T-helper 17 cell (primary cell): ENCODE measurements around the gene SGK2. TPM values are rescaled to one million over a fixed set of nuclear protein-coding genes. Genes with fewer than 3 reads are reported as not detected.

Experiments
- ATAC-seq: fragments of 150-1000 bp; cut with Tn5 transposase; 2 replicates; pipeline ENCODE4 v1.10.0; 2021; ENCODE audit warnings: mild to moderate bottlenecking, moderate library complexity
- DNase-seq, 3 donors: peaks; one replicate each; pipeline versions ENCODE4 v3.0.0 to v3.0.0-alpha.2; 2020 to 2021
- H3K9me3 ChIP-seq: one replicate; pipeline ENCODE4 v1.7.0; 2013; ENCODE audit warnings: low read length, mild to moderate bottlenecking; ENCODE audit not compliant: control insufficient read depth, poor library complexity, severe bottlenecking
- H3K27ac Mint-ChIP-seq: one replicate; pipeline ENCODE4 v1.8.0; 2022; ENCODE audit warnings: mild to moderate bottlenecking, moderate library complexity, mixed read lengths
- H3K27me3 Mint-ChIP-seq: one replicate; pipeline ENCODE4 v1.8.0; 2022; ENCODE audit warnings: mixed read lengths
- H3K36me3 Mint-ChIP-seq: one replicate; pipeline ENCODE4 v1.8.0; 2022; ENCODE audit warnings: low read depth, mixed read lengths
- H3K4me1 Mint-ChIP-seq: one replicate; pipeline ENCODE4 v1.8.0; 2022; ENCODE audit warnings: mild to moderate bottlenecking, mixed read lengths
- H3K4me3 Mint-ChIP-seq: one replicate; pipeline ENCODE4 v1.8.0; 2022; ENCODE audit warnings: mild to moderate bottlenecking, moderate library complexity, mixed read lengths
- total RNA-seq, 4 donors: library from RNA in 2 of 4; stranded (reverse) in 2 of 4; gene quantifications; one replicate each; pipeline ENCODE4 v1.2.3 and lab custom pipeline; 2022 to 2026

The SGK2 gene
- total RNA-seq, 2 donors from 2014 or later, result 0.52 to 1.7 TPM

DNA sequence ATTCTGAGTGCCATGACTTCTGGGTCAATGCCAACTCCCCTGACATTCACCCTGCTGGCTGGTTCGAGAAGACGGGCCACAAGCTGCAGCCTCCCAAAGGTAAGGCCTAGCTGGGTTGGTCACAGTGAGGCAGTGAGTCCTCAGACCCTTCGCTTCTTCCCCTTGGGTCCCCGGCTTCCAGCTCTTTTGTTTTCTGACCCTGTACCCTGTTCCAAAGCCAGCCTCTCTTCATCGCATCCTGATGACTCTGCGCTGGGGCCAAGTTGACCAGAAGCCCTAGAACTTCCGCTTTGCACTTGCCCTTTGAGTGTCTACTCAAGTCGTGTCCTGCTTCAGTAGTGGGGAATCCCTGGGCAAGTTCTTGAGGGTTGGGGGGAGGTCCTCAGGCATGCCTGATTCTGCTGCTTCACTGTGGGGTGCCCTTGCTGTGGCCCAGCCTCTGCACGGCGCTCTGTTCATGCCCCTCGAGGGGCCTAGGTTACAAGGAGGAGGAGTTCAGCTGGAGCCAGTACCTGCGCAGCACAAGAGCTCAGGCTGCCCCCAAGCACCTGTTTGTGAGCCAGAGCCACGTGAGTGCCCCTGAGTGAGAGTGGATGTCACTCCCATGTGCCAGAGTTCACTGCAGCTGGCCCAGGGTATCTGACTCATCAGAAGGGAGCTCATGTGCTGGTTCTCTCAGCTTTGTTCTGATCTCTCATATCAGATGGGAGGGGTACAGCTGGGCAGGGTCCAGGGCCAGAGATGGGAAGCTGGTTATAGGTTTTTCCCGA is 28.3 kb upstream of the SGK2 start:
- Mint-ChIP-seq H3K4me3 (no peak overlapping the region), H3K27ac (no peak overlapping the region), H3K36me3 (peaks cover 8% of the 10 kb centered on the region), H3K27me3 (peaks cover 13% of the 10 kb centered on the region), H3K4me1 (peaks cover 3% of the 10 kb centered on the region)
- no peaks in the 10 kb centered on the region for H3K9me3 ChIP-seq
- no peak for ATAC-seq
- DNase-seq, result no peak

DNA sequence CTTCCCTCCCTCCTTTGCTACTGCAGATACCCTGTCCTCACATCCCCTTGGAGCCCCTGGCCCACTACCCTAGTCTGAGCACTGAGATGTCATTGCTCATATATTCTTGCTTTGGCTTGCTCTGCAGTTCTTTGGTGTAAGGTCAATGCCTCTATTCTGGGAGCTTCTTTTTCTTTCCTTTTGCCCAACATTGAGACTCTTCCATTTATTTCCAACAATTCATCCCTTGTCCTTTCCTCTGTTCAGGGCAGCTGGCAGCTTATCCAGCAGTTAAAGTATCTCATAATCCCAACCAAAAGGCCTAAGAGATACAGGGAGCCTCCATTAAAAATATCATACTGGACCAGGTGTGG is 27.8 kb upstream of the SGK2 start:
- DNase-seq, result no peak
- no peak overlapping the region for H3K4me3 Mint-ChIP-seq
- peaks cover 8% of the 10 kb centered on the region for H3K36me3 Mint-ChIP-seq
- H3K4me1 Mint-ChIP-seq, result peaks cover 3% of the 10 kb centered on the region
- no peaks in the 10 kb centered on the region for H3K9me3 ChIP-seq
- no peak for ATAC-seq
- no peak overlapping the region for H3K27ac Mint-ChIP-seq
- peaks cover 13% of the 10 kb centered on the region for H3K27me3 Mint-ChIP-seq

DNA sequence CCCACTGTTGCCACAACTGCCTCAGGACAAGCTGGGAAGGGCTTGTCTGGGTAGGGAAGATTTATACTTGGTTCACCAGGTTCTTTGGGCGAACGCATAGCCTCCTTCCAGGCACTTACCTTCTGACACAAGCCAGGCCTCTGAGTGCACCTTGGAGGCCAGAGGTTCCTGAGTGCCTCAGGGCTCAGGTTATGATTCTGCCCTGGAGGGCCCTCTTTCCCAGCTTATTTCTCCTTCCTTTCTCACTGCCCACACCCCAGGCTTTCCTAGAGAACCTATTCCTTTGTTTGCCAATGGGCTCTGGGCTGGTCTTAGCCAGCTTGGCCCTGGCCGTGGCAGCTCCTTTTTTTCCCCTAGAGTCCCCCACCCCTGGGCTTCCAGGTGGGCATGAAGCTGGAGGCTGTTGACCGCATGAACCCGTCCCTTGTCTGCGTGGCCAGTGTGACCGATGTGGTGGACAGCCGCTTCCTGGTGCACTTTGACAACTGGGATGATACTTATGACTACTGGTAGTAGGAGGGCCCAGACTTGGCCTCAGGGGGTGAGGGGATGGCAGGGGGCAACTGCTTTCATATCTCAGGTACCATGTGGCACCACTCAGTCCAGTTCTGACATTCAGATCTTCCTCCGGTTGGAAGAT is 26.3 kb upstream of the SGK2 start:
- H3K36me3 Mint-ChIP-seq, result peaks cover 8% of the 10 kb centered on the region
- peaks cover 3% of the 10 kb centered on the region for H3K4me1 Mint-ChIP-seq
- peaks cover 9% of the 10 kb centered on the region for H3K27me3 Mint-ChIP-seq
- H3K27ac Mint-ChIP-seq, result no peak overlapping the region
- ATAC-seq (no peak), DNase-seq (no peak)
- no peaks in the 10 kb centered on the region for H3K9me3 ChIP-seq
- no peak overlapping the region for H3K4me3 Mint-ChIP-seq

DNA sequence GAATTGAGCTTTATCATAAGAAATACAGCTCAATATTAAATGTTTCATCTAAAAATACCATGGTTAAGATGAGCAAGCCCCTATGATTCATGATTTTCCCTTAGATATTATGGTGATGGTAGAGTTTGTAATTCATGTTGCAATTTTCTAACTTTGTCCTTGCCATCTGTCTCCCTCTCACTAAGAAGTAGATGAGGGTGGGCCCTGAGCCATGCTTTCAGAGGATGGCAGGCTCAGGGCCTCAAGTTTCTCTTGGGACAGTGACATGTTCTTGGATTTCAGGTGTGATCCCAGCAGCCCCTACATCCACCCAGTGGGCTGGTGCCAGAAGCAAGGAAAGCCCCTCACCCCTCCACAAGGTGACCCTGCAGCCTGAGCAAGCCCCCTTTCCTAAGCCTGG is 25.8 kb upstream of the SGK2 start:
- Mint-ChIP-seq H3K4me1 (peaks cover 3% of the 10 kb centered on the region), H3K27me3 (peaks cover 9% of the 10 kb centered on the region), H3K36me3 (peaks cover 8% of the 10 kb centered on the region), H3K27ac (no peak overlapping the region), H3K4me3 (no peak overlapping the region)
- DNase-seq, result no peak
- H3K9me3 ChIP-seq, result no peaks in the 10 kb centered on the region
- ATAC-seq, result no peak

DNA sequence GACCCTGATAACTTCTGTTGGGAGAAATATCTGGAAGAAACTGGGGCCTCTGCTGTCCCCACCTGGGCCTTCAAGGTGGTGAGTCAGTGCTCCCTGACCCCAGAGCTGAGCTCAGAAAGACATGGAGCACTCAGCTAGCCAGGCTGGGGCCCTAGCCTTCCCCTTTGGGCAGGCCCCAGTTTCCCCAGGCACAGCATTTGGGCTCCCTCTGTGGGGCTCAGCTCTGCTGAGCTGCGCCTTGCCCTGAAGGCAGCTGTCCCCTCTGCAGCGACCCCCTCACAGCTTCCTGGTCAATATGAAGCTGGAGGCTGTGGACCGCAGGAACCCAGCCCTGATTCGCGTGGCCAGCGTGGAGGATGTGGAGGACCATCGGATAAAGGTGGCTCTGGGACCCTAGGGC is 24.8 kb upstream of the SGK2 start:
- DNase-seq (no peak), ATAC-seq (no peak)
- Mint-ChIP-seq H3K27ac (no peak overlapping the region), H3K36me3 (peaks cover 8% of the 10 kb centered on the region), H3K27me3 (peaks cover 9% of the 10 kb centered on the region), H3K4me1 (peaks cover 6% of the 10 kb centered on the region), H3K4me3 (no peak overlapping the region)
- H3K9me3 ChIP-seq, result no peaks in the 10 kb centered on the region

DNA sequence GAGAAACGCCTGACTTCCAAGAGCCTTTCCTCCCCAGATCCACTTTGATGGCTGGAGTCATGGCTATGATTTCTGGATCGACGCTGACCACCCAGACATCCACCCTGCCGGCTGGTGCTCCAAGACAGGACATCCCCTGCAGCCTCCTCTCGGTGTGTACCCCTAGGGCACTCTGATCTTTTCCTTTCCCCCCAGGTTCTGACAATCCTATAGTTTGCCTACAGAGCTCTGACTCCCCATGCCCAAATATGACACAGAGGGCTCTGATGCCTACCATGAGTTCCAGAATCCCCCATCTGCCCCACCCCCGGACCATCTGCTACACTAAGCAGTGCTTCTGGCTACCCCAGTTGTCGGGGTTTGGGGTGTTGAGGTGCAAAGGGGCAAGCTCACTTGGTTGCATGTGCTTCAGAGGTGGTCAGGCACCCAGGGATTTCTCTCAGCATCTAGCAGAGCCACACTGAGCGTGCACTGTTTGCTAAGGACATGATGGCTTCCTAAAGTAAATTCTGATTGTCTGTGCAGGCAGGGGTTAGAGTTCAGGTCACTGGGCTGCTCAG is 24.0 kb upstream of the SGK2 start:
- Mint-ChIP-seq H3K4me1 (peaks cover 6% of the 10 kb centered on the region), H3K27me3 (peaks cover 5% of the 10 kb centered on the region), H3K36me3 (peaks cover 6% of the 10 kb centered on the region), H3K27ac (no peak overlapping the region), H3K4me3 (no peak overlapping the region)
- DNase-seq (no peak), ATAC-seq (no peak)
- H3K9me3 ChIP-seq, result no peaks in the 10 kb centered on the region

DNA sequence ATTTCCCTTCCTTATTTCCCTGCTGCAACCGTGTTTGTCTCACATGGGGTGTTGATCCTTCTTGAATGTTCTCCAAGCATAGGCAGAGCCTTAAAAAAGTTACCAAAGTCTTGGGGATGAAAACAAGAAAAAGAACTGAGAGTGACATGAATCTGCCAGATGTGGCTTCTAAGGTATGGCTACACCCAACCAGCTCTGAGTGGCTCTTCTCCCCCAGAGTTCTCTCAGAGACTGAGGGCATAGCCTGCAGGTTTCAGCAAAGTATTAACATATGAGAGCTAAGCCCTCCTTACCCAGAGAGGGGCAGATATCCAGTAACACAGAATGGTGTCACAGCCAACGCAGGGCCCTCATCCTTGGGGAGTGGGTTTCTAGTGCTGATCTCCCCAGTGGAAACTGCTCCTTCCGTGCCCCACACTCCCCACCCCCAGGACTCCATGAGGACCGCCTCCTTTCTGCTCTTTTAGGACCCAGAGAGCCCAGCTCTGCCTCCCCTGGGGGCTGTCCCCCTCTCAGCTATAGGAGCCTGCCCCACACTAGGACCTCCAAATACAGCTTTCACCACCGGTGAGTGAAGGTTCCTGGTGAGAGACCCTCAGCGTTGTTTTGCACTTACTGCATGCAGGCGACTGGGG is 23.3 kb upstream of the SGK2 start:
- no peaks in the 10 kb centered on the region for H3K9me3 ChIP-seq
- H3K27me3 Mint-ChIP-seq, result peaks cover 5% of the 10 kb centered on the region
- ATAC-seq (no peak), DNase-seq (no peak)
- H3K36me3 Mint-ChIP-seq, result peaks cover 6% of the 10 kb centered on the region
- no peak overlapping the region for H3K4me3 Mint-ChIP-seq
- peaks cover 6% of the 10 kb centered on the region for H3K4me1 Mint-ChIP-seq
- H3K27ac Mint-ChIP-seq, result no peak overlapping the region

DNA sequence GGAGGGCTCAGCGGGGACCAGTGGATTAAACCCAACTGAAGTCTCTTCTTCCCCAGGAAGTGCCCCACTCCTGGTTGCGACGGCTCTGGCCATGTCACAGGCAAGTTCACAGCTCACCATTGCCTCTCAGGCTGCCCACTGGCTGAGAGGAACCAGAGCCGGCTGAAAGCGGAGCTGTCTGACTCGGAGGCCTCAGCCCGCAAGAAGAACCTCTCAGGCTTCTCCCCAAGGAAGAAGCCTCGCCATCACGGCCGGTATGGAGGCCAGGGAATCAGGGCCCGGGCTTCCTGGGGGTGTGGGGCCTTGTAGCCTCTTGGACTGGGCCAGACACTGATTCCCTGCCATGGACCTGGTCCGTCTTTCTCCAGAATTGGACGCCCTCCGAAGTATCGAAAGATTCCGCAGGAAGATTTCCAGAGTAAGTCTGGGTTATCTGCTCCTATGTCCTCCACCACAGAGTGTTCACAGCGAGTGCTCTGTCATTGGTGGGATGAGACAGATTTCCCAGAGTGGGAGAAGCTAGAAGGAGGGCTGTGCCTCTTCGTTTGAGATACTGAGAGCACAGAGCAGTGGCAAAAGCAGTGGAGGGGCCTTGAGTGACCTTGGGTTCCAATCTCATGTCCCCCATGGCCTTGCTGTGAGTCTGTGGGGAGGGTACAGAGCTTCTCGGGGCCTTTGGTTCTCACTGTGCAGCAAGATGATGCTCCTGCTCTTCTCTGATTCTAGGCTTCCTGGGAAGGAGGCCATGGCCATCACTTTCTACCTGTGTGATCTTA is 22.6 kb upstream of the SGK2 start:
- Mint-ChIP-seq H3K27me3 (no peaks in the 10 kb centered on the region), H3K4me1 (peaks cover 4% of the 10 kb centered on the region), H3K4me3 (no peak overlapping the region), H3K36me3 (peaks cover 3% of the 10 kb centered on the region), H3K27ac (no peak overlapping the region)
- DNase-seq (no peak), ATAC-seq (no peak)
- no peaks in the 10 kb centered on the region for H3K9me3 ChIP-seq

GRCh38 chr20:43536817-43537440 is 21.9 kb upstream of the SGK2 start:
- Mint-ChIP-seq H3K27me3 (no peaks in the 10 kb centered on the region), H3K27ac (no peak overlapping the region), H3K4me1 (peaks cover 3% of the 10 kb centered on the region), H3K4me3 (no peak overlapping the region), H3K36me3 (peaks cover 3% of the 10 kb centered on the region)
- ATAC-seq, result no peak
- H3K9me3 ChIP-seq, result no peaks in the 10 kb centered on the region
- DNase-seq, result no peak

- Mint-ChIP-seq H3K4me3 (no peak overlapping the region), H3K4me1 (peaks cover 3% of the 10 kb centered on the region), H3K27ac (no peak overlapping the region), H3K36me3 (peaks cover 3% of the 10 kb centered on the region), H3K27me3 (no peaks in the 10 kb centered on the region)
- H3K9me3 ChIP-seq, result no peaks in the 10 kb centered on the region
- ATAC-seq (peak; percentile 58), DNase-seq (peak in 1 of 3 donors; percentile 39)
Measured at GRCh38 chr20:43537921-43538877, 20.6 kb upstream of the SGK2 start.

- no peaks in the 10 kb centered on the region for H3K9me3 ChIP-seq
- no peak for ATAC-seq
- Mint-ChIP-seq H3K27me3 (no peaks in the 10 kb centered on the region), H3K4me3 (no peak overlapping the region), H3K4me1 (peaks cover 3% of the 10 kb centered on the region), H3K36me3 (peaks cover 5% of the 10 kb centered on the region), H3K27ac (no peak overlapping the region)
- no peak for DNase-seq
Measured at GRCh38 chr20:43538878-43539700, 19.7 kb upstream of the SGK2 start.
